ENCODE data around the gene NCEH1.

DNA sequence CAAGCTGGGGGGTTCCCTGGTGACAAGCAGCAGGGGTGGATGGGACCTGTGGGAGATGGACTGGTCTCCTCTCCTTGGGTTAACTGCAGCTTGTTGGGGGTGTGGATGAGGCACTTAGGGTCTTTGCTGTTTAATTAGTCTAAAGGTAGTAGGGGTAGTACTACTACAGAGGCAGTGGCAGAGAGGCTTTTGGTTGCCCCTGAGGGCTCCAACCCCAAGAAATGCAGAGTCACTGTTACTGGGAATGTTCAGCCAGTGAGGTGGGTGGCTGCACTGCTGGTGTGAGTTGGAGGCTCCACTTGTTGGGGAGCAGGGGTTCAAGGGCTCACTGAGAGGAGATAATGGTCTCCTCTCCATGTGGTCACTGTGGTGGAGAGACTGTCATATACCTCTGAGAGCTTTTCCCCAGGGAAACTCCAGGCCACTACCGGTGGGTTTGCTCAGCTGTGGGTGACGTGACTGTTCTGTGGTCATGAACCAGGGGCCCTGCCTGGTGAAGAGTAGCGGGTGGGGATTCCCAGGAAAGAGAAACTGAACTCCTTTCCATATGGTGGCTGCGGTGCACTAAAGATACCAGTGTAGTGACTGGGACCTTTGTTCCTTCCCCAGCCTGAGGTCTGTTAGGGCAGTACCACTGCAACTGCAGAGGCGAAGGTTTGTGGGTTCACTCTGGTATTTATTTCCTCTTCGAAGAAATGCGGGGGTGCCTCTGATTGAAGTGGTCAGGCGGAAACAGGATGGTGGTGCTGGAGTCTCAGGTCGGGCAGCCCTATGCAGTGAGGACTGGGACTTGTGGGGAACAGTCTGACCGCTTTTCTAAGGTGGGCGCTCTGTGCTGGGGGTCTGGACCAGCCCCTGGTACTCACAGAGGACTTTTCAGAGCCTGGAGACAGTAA, 118.7 kb downstream of the NCEH1 start:
- TF ChIP-seq, protein P1, sequence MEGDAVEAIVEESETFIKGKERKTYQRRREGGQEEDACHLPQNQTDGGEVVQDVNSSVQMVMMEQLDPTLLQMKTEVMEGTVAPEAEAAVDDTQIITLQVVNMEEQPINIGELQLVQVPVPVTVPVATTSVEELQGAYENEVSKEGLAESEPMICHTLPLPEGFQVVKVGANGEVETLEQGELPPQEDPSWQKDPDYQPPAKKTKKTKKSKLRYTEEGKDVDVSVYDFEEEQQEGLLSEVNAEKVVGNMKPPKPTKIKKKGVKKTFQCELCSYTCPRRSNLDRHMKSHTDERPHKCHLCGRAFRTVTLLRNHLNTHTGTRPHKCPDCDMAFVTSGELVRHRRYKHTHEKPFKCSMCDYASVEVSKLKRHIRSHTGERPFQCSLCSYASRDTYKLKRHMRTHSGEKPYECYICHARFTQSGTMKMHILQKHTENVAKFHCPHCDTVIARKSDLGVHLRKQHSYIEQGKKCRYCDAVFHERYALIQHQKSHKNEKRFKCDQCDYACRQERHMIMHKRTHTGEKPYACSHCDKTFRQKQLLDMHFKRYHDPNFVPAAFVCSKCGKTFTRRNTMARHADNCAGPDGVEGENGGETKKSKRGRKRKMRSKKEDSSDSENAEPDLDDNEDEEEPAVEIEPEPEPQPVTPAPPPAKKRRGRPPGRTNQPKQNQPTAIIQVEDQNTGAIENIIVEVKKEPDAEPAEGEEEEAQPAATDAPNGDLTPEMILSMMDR (IDR thresholded peaks at IDR 0.05): no peak
- TF ChIP-seq EP300 (IDR thresholded peaks at IDR 0.05): no peak
